ENCODE measurements around the gene PRELID1.

The PRELID1 gene

GRCh38 chr5:177269976-177270375 lies 33.6 kb upstream of the PRELID1 start:
- TF ChIP-seq CTCF (conservative IDR thresholded peaks at IDR 0.05): no peak
- no peak overlapping the region for H3K27ac ChIP-seq

DNA sequence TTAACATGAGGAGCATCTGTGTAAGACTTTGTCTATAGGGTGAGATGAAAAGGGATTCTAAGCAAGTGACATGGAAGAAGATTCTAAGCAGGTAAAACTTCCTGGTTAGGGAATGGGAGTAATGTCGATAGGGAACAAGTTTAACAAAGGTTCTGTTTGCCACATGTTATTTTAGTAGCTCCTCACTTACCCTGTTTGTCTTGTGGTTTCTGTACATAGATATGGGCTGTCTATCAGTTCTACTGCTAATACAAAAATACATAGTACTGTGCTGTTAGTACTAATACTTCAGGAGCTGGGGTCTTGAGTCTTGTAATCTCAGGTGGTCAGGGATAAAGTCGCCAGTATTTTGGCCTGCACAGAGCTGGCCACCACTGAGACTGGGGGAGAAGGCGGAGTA lies 32.9 kb upstream of the PRELID1 start:
- TF ChIP-seq CTCF (conservative IDR thresholded peaks at IDR 0.05): no peak
- no peak overlapping the region for H3K27ac ChIP-seq

DNA sequence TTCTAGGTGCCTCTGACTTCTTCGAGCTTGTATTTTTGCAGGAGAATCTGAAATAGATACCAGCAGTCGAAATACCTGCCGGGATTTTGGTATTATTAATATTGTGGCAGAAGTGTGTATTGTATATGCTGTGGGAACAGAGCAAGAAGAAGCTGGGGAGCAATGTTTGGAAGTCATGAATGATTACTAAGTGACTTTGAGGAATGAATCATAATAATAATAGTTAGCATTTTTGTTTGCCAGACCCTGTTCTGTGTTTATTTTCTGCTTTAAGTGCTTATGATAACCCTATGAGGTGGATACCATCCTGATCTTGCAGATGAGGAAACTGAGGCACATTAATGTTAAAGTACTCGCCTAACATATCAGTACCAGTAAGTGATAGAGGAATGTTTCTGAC lies 32.5 kb upstream of the PRELID1 start:
- no peak overlapping the region for H3K27ac ChIP-seq
- no peak for TF ChIP-seq CTCF (conservative IDR thresholded peaks at IDR 0.05)

GRCh38 chr5:177275883-177276282 lies 27.7 kb upstream of the PRELID1 start:
- no peak for TF ChIP-seq CTCF (conservative IDR thresholded peaks at IDR 0.05)
- H3K27ac ChIP-seq: no peak overlapping the region

DNA sequence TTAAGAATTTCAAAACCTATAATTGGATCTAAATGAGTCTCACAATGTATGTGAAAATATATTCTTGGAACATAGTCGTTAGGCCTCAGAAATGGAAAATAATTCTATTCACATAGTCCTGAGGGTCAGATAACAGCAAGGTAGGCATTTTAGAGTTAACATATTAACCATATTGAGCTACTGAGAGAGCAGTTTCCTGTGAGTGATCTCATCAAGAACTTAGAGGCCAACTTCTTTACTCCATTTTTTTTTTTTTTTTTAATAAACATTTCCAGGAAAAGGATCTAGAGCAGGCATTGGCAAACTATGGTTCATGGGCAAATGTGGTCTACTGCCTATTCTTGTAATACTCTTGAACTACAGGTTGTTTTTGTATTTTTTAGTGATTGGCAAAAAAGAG lies 26.7 kb upstream of the PRELID1 start:
- TF ChIP-seq CTCF (conservative IDR thresholded peaks at IDR 0.05): no peak
- no peak overlapping the region for H3K27ac ChIP-seq

GRCh38 chr5:177288191-177288590 lies 15.4 kb upstream of the PRELID1 start:
- TF ChIP-seq CTCF (conservative IDR thresholded peaks at IDR 0.05): no peak
- no peak overlapping the region for H3K27ac ChIP-seq

DNA sequence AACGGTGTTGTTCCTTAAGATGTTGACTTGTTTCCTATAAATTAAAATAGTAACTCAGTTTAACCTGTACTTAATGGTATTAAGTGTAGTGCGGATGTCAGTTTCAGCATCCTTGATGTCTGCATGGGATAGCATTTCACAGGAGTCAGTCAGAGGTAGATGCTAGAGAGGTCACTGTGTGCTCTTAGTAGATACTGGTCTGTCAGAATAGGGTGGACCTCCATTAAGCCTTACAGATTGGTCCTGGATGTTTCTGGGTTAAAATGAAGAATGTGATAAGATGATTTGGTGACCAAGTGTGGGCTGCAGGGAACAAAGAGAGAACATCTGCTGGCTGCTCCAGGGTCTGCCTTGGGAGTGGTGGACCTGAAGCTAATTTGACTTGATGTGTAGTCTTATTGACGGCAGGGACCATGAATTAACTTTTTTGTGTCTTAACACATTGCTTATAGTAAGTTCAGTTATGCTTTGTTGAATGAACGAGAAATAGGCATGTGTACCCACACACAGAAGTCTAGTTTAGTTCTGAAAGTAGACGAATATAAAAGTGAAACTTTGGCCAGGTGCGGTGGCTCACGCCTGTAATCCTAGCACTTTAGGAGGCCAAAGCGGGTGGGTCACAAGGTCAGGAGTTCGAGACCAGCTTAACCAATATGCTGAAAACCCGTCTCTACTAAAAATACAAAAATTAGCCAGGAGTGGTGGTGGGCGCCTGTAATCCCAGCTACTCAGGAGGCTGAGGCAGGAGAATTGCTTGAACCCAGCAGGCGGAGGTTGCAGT lies 12.6 kb upstream of the PRELID1 start:
- H3K27ac ChIP-seq: no peak overlapping the region
- no peak for TF ChIP-seq CTCF (conservative IDR thresholded peaks at IDR 0.05)
